ENCODE results near the gene KLHDC4.

KLHDC4 gene

GRCh38 chr16:87765473-87765775 lies 362 bp downstream of the KLHDC4 start:
- no peak for TF ChIP-seq CTCF (IDR thresholded peaks at IDR 0.05; ENCODE audit: low read depth, low read length)
- peak overlapping the region; percentile 69 for H3K4me3 ChIP-seq (ENCODE audit: low read depth, low read length)
- in situ Hi-C loops (cut with HindIII; ENCODE audit: low sequenced_read_pairs): no loop called here
- DNase-seq (ENCODE audit: low read depth, low spot score): no peak

GRCh38 chr16:87764600-87765472 lies 950 bp downstream of the KLHDC4 start:
- peak overlapping the region; percentile 69 for H3K4me3 ChIP-seq (ENCODE audit: low read depth, low read length)
- no peak for TF ChIP-seq CTCF (IDR thresholded peaks at IDR 0.05; ENCODE audit: low read depth, low read length)
- in situ Hi-C loops (cut with HindIII; ENCODE audit: low sequenced_read_pairs): no loop called here
- DNase-seq (ENCODE audit: low read depth, low spot score): no peak

- in situ Hi-C loops (cut with HindIII; ENCODE audit: low sequenced_read_pairs): no loop called here
- no peak for TF ChIP-seq CTCF (IDR thresholded peaks at IDR 0.05; ENCODE audit: low read depth, low read length)
- no peak for DNase-seq (ENCODE audit: low read depth, low spot score)
- H3K4me3 ChIP-seq (ENCODE audit: low read depth, low read length): no peak overlapping the region
These were observed 3.2 kb downstream of the KLHDC4 start for GRCh38 chr16:87762620-87763019.

GRCh38 chr16:87762071-87762571 lies 3.7 kb downstream of the KLHDC4 start:
- no peak for DNase-seq (ENCODE audit: low read depth, low spot score)
- no peak for TF ChIP-seq CTCF (IDR thresholded peaks at IDR 0.05; ENCODE audit: low read depth, low read length)
- H3K4me3 ChIP-seq (ENCODE audit: low read depth, low read length): no peak overlapping the region
- in situ Hi-C loops (cut with HindIII; ENCODE audit: low sequenced_read_pairs): no loop called here

- in situ Hi-C loops (cut with HindIII; ENCODE audit: low sequenced_read_pairs): no loop called here
- no peak for DNase-seq (ENCODE audit: low read depth, low spot score)
- no peak for TF ChIP-seq CTCF (IDR thresholded peaks at IDR 0.05; ENCODE audit: low read depth, low read length)
- H3K4me3 ChIP-seq (ENCODE audit: low read depth, low read length): no peak overlapping the region
These were observed 4.7 kb downstream of the KLHDC4 start for GRCh38 chr16:87761060-87761459.

- in situ Hi-C loops (cut with HindIII; ENCODE audit: low sequenced_read_pairs): no loop called here
- DNase-seq (ENCODE audit: low read depth, low spot score): no peak
- H3K4me3 ChIP-seq (ENCODE audit: low read depth, low read length): no peak overlapping the region
- no peak for TF ChIP-seq CTCF (IDR thresholded peaks at IDR 0.05; ENCODE audit: low read depth, low read length)
These were observed 7.9 kb downstream of the KLHDC4 start for GRCh38 chr16:87757841-87758426.

Measured in astrocyte of the spinal cord (primary cell).